Measurements from ENCODE around the gene SLC43A1.

- TF ChIP-seq POLR2AphosphoS5 (IDR thresholded peaks at IDR 0.05) (no peak), POLR2A (IDR thresholded peaks at IDR 0.05) (no peak), CTCF (IDR thresholded peaks at IDR 0.05) (no peak)
Observed at GRCh38 chr11:57543593-57543992, 28.1 kb upstream of the SLC43A1 start.
